NCI-H2196 treated with DMSO at 0.1 percent for 48 hours (cell line): ENCODE results near the gene CDK5R2.
"Not testable (repeated sequence)": the region's sequence is repeated elsewhere in the genome, so short reads cannot be mapped to it uniquely, and the experiment has no call there.

Experiments
- DNase-seq: peaks from one replicate; lab custom pipeline; 2025; ENCODE audit not compliant: unreplicated experiment; lab: John Stamatoyannopoulos, UW

CDK5R2 gene

DNA sequence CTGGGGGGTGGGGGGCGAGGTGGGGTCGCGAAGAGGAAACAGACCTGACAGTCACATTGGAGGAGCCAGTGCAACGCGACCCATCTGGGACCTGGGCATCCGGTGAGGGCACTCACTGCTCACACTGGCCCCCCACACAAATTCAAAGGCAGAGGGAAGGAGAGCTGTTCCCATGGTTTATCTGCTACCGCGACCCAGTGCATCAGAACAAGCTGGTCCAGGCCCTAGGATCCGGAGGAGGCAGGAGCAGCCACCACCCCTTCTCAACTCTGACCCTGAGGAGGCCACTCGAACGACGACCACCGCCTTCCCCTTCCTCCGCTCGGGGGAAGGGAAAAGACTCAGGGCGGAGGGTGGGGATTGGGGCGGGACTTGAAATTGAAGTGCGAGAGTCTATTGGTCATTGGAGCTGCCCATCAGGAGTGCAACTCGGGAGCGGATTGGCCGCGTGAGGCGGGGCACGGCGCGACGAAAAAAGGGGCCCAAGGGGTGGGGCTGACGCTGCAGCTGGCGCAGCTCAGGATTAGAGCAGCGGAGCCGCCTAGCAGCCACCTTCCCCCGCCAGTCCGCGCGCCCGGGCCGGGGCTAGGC is at the start of gene CDK5R2:
Gene CDK5R2, plus strand, starts transcription at position 526 of the 591 bp plus-strand sequence. CDS start 155 bp downstream, outside the sequence.
- peak; percentile 92 for DNase-seq

DNA sequence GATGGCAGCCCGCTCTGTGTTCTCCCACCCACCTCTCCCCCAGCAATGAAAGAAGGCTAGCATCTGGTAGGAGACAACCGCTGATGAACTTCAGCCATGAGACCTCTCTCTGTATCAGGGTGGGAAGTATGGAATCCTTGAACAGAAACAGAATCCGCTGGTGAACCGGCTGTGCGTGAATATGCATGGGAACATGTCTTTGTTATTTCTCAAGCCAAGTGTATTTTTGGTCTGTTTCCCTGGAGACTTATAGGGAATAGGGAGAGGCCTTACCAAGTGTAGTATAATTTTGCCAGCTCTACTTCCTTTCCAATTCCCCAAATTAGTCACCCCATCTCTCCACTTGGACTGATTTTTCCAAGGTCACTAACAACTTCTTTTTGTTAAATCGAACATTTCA is 48.7 kb upstream of the CDK5R2 start:
- no peak for DNase-seq

DNA sequence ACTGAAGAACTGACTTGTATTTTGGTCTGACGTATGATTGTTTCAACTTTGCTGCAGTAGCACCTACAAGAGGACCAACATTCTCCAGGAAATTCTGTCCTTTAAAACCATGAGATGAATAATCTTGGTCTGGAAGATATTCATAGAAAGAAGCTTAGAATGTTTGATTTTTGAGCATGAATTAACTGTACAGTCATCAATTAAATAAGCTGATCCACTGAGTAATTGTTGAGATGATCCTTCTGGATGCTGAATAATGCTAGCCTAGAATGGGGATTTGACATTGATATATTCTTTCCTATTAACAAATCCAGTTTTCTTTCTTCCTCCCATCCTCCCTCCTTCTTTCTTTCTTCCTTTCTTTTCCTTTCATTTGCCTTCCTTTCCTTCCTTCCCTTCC is 39.0 kb upstream of the CDK5R2 start:
- DNase-seq: no peak

DNA sequence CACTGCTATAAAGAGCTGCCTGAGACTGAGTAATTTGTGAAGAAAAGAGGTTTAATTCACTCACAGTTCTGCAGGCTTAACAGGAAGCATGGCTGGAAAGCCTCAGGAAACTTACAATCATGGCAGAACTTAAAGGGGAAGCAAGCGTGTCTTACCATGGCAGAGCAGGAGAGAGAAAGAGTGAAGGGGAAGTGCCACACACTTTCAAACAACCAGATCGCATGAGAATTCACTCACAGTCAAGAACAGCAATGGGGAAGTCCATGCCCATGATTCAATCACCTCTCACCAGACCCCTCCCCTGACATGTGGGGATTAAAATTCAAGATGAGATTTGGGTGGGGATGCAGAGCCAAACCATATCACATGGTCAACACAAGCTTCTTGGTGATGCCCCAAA is 34.7 kb upstream of the CDK5R2 start:
- no peak for DNase-seq

DNA sequence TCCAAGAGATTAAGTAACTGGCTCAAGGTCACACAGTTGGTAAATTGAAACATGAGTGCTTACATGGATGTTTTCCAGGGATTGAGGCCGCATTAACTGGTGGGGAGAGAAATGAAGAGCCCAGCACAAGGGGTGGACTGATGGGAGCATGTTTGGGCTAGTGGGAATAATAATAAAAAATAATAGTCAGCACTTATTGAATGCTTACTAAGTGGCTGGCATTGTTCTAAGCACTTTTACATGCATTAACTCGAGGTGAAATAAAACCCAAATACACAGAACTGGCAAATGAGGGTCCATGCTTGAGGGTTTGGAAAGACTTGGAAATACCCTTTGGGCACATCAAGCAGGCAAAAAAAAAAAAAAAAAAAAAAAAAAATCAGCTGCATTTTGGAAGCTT is 34.0 kb upstream of the CDK5R2 start:
- no peak for DNase-seq

DNA sequence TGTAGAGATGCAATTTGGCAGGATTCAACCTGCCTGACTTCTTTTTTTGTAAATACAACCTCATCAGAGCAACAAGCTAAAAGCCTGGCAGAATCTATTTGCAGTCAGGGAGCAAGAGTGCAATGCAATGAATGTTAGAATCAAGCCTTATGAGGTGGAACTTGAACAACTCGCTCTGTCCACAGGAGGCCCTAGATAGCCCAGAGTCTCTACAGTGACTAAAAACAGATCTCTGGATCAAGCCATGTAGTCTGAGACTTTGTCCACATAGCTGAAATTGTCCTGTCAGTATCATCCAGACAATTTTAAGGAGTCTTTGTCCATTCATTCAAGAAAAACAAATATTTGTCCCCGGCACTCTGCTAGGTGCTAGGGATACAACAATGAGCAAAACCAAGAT is 32.0 kb upstream of the CDK5R2 start:
- DNase-seq: no peak

DNA sequence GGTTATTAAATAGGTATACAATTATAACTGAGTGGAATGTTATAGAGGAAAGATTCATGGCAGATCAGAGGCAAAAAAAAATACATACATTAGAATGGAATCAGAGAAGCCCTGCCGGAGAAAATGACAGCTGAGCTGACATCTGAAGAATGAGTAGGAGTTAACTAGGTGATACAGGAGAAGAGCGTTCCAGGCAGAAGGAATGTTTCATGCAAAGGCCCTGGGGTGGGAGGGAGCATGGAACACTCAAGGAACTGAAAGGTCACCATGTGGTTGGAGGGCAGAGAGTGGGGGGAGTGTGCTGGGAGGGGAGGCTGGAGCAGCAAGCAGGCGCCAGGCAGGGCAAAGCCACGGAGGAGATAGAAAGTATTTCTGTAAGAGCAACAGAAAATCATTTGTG is 31.6 kb upstream of the CDK5R2 start:
- no peak for DNase-seq

DNA sequence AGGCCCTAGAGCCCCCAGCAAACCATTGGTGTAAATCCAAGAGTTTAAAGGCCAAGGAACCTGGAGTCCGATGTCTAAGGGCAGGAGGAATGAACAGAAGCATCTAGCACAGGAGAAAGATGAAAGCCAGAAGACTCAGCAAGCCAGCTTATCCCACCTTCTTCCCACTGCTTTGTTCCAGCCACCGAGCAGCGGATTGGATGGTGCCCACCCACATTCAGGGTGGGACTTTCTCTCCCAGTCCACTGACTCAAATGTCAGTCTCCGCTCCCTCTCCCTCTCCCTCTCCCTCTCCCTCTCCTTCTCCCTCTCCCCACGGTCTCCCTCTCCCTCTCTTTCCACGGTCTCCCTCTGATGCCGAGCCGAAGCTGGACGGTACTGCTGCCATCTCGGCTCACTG is 29.0 kb upstream of the CDK5R2 start:
- not testable (repeated sequence) for DNase-seq

DNA sequence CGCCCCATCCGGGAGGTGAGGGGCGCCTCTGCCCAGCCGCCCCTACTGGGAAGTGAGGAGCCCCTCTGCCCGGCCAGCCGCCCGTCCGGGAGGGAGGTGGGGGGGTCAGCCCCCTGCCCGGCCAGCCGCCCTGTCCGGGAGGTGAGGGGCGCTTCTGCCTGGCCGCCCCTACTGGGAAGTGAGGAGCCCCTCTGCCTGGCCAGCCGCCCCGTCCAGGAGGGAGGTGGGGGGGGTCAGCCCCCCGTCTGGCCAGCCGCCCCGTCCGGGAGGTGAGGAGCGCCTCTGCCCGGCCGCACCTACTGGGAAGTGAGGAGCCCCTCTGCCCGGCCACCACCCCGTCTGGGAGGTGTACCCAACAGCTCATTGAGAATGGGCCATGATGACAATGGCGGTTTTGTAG is 27.7 kb upstream of the CDK5R2 start:
- DNase-seq: not testable (repeated sequence)

DNA sequence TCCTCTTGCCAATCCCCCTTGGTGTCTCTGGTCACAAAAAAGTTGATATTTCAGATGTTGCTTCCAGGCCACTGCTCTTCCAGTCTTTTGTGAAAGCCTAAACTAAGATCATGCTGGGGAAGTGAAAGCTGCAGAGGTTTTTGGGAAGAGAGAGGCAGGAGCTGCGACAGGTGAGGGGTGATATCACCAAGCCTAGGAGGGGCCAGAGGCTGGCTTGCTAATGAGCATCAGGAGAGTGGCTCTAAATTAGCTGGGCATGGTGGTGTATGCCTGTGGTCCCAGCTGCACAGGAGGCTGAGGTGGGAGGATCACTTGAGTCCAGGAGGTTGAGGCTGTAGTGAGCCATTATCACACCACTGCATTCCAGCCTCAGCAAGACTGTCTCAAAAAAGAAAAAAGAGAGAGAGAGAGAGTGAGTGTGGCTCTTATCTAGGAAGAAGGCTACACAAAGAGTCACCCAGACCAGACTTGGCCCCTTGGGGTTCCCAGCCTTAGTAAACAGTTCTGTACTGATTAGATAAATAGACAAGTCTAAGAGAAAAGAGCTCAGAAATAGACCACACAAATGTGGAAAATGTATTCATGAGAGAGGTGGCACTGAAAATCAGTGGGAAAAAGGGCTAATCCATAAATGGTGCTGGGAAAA is 14.6 kb upstream of the CDK5R2 start:
- DNase-seq: no peak

DNA sequence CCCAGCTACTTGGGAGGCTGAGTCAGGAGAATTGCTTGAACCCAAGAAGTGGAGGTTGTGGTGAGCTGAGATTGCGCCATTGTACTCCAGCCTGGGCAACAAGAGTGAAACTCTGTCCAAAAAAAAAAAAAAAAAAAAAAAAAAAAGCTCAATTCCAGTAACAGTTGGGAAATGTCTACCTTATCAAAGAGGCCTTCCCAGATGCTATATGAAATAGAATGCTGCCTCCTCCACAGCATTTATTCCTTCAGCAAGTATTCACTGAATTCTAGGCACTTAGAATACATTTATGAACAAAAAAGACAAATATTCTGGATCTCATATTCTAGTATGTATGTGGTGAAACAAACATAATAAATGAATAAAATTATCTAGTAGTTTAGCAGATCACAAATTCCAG is 12.8 kb upstream of the CDK5R2 start:
- DNase-seq: no peak

DNA sequence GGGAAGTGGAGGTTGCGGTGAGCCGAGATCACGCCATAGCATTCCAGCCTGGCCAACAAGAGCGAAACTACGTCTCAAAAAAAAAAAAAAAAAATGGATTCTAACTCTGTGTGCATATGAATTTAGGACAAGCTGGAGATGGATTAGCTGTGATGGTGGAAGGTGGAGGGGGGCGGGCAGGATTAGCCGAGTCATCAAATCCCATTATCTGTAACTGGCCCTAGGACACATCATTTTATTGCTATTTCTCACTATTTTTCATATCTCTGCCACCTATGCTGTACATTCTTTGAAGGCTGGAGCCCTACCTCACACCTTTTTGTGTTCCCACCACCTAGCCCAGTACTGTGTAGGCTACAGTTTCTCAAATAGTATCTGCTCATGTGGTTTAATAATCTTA is 7.3 kb upstream of the CDK5R2 start:
- no peak for DNase-seq

DNA sequence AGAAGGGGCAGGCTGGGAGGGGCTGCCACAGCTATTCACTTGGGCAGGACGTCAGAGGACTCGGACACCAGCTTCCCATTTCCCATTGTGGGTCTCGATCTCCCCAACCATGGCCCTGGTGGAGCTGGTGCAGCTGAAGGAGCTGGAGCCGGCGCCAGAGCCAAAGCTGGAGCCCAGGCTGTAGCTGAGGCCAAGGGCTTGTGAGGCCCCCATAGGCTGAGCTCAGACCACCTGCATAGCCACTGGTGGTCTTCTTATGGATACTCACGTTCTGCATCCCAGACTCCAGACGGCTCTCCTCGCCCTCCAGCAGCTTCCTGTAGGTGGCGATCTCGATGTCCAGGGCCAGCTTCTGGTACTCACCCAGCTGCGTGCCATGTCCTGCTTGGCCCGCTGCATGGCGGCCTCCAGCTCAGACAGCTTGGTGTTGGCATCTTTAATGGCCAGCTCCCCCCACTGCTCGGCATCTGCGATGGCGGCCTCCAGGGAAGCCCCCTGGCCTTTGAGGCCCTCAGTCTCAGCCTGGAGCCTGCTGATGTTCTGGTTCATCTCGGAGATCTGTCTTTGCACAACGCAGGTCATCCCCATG is 6.0 kb upstream of the CDK5R2 start:
- no peak for DNase-seq

DNA sequence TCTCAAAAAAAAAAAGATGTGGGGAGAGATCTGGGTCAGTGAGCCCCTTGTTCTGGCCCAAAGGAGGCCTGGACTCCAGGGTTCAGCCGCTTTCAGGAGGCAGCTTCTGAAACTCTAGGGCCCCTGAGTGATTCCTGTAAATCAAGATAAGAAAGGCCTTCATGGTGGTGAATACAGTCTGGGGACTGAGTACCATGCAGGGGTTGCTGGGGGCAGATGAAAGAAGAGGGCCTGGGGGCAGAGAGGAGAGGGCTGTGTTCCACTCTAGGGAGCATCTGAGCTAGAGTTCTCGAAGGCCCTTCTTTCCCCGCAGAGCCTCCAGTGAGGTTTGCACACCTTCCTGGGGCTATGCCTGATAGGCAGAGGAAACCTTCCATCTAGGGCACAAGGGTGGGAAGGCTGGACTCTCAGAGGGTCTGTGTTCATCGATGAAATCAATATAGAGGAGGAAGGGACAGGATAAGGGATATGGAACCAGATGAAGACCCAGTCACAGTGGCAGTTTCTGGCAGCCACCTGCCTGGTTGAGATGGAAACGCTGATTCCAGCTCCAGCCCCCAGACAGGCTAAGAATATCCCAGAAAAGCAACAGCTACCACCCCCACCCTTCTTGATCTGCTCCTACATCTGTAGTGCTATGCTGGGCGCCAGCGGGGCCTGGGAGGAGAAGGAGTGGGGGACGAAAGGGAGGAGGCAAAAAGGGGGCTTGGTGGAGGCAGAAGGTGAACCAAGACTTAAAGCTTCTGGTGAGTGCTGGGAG is 4.7 kb upstream of the CDK5R2 start:
- no peak for DNase-seq

DNA sequence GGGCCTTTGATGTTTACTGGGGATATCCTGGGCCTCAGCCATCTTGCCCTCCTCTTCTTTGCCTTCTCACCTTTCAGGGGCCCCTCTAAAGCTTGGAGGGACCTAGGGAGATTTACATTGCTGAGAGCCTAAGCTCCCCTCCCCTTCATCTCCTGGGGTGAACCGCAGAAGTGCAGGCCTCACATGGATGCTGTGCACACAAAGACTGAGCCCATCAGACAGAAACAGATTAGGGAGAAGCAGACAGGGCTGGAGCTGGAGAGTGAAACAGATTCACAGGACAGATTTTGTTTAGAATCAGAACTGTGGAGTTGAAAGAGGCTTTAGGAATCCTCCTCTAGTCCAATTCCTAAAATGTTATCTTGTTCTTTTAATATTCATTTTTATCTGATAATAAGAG is 3.4 kb upstream of the CDK5R2 start:
- DNase-seq: no peak

DNA sequence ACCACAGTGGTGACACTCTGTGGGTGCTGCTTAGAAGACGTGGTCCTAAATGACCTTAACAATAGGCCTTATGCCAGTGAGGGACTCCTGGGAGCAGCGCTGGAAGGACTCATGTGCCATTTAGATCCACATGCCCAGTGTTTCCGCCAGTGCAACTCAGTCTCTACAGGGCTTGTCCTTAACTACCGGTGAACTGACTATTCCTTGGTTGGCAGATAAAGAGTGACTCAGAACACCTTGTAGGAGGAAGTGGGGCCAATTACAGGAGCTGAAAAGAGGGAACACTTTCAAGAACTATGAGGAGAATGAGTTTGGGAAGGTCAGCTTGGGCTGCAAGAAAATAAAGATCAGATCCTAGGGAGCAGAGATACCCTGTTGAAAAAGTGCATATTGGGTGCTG is 1.8 kb upstream of the CDK5R2 start:
- no peak for DNase-seq

DNA sequence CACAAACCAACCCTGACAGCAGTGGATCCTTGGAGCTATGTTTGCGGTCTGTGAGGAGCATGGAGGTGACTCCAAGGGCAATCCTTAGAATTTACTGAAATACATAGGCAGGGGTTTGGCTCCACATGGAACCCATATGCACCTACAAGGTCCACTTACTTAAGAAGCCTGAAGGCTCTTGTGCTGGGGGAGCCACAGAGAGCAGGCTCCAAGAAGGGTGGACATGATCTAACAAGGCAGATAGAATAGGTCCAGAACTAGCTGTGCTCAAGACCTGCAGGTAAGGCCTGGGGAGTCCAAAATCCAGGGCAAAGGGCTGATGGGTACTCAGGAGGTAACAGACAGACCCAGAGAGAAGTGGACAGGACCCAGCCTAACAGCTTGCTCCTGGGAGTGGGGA is 1.2 kb upstream of the CDK5R2 start:
- DNase-seq: no peak

DNA sequence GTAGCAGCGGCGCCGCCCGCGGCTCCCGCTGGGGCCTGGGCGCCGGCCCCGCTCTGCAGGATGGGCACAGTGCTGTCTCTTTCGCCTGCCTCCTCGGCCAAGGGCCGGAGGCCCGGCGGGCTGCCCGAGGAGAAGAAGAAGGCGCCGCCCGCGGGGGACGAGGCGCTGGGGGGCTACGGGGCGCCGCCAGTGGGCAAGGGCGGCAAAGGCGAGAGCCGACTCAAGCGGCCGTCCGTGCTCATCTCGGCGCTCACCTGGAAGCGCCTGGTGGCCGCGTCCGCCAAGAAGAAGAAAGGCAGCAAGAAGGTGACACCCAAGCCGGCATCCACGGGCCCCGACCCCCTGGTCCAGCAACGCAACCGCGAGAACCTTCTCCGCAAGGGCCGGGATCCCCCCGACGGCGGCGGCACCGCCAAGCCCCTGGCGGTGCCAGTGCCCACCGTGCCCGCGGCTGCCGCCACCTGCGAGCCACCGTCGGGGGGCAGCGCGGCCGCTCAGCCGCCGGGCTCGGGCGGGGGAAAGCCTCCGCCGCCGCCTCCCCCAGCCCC is 369 bp downstream of the CDK5R2 start:
- DNase-seq: peak; percentile 49

DNA sequence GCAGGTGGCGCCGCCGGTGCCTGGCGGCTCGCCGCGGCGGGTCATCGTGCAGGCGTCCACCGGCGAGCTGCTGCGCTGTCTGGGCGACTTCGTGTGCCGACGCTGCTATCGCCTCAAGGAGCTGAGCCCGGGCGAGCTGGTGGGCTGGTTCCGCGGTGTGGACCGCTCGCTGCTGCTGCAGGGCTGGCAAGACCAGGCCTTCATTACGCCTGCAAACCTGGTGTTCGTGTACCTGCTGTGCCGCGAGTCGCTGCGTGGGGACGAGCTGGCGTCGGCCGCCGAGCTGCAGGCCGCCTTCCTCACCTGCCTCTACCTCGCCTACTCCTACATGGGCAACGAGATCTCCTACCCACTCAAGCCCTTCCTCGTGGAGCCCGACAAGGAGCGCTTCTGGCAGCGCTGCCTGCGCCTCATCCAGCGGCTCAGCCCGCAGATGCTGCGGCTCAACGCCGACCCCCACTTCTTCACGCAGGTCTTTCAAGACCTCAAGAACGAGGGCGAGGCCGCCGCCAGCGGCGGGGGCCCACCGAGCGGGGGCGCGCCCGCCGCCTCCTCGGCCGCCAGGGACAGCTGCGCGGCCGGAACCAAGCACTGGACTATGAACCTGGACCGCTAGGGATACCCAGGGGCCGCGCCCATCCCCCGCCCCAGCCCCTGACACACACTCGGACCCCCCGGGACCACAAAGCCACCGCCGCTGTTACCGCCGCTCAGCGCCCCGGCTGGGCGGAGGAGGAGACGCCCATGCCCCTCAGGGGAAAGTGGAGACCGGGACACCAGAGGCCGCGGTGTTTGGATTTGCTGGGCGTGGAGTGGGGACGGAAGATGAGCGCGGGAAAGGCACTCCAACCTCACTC is 1.1 kb downstream of the CDK5R2 start:
- DNase-seq: no peak

DNA sequence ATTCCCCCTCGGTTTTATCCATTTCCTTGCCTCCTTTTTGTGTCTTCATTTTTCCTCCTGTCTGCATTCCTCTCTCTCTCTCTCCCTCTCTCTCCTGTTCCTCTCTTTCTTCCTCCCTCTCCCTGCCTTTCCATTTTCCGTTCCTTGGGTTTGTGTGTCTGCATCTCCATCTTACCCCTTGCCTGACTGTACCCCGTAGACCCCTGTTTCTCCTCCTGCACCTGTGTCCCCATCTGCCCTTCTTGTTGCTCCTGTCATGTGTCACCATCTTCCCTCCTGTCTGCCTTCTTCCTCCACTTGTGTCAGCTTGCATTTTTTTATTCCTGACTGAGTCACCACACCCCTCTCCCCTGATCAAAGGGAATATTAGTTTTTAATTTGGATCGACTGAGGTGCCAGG is 1.8 kb downstream of the CDK5R2 start:
- DNase-seq: no peak
